HepG2 (cell line): ENCODE data around the gene THOP1. TPM values are rescaled to one million over a fixed set of nuclear protein-coding genes. Genes with fewer than 3 reads are reported as not detected.
A peak's percentile ranks its signal among the peaks of the same experiment; 100 is the strongest.

Source experiments
- ARID5B ChIP-seq: IDR thresholded peaks from 2 replicates; pipeline ENCODE4 v1.4.0; 2020; ENCODE audit warnings: mild to moderate bottlenecking, missing genetic modification reagents
- ATF2 ChIP-seq: sonication (generic); formaldehyde crosslinking; IDR thresholded peaks from 2 replicates; pipeline ENCODE4 v1.4.0; 2020; ENCODE audit warnings: missing genetic modification reagents
- ATF5 ChIP-seq: sonication (generic); formaldehyde crosslinking; IDR thresholded peaks from 2 replicates; pipeline ENCODE4 v1.4.0; 2020; ENCODE audit warnings: mild to moderate bottlenecking, low read depth, missing genetic modification reagents
- DMAP1 ChIP-seq: IDR thresholded peaks from 2 replicates; pipeline ENCODE4 v1.6.1; 2016
- FOXO1 ChIP-seq: sonication (generic); formaldehyde crosslinking; IDR thresholded peaks from 2 replicates; pipeline ENCODE4 v1.4.0; 2020; ENCODE audit warnings: missing genetic modification reagents
- GLMP ChIP-seq: sonication (generic); formaldehyde crosslinking; IDR thresholded peaks from 2 replicates; pipeline ENCODE4 v1.9.0; 2021; ENCODE audit warnings: missing genetic modification reagents, mild to moderate bottlenecking, borderline replicate concordance
- HNF4G ChIP-seq, 2 experiments: sonication (generic) in 1 of 2; formaldehyde crosslinking in 1 of 2; IDR thresholded peaks; 2 replicates each; pipeline versions ENCODE4 v1.4.0 to v1.6.1; 2011 to 2020; ENCODE audit warnings: borderline replicate concordance in 2 of 2, low read depth in 2 of 2, mild to moderate bottlenecking in 2 of 2, low read length in 1 of 2, missing genetic modification reagents in 1 of 2, moderate library complexity in 1 of 2
- IRF1 ChIP-seq: sonication (generic); formaldehyde crosslinking; IDR thresholded peaks from 2 replicates; pipeline ENCODE4 v1.4.0; 2020; ENCODE audit warnings: low read depth, mild to moderate bottlenecking, missing genetic modification reagents
- RFX3 ChIP-seq: IDR thresholded peaks from 2 replicates; pipeline ENCODE4 v1.6.1; 2016; ENCODE audit warnings: missing biosample characterization, missing genetic modification reagents
- SALL1 ChIP-seq: sonication (generic); formaldehyde crosslinking; IDR thresholded peaks from 2 replicates; pipeline ENCODE4 v1.8.0; 2022; ENCODE audit warnings: mild to moderate bottlenecking, missing genetic modification reagents
- SOX13 ChIP-seq, 3 experiments: fragments of 450-650 bp in 1 of 3; sonication (generic) in 1 of 3; formaldehyde crosslinking in 1 of 3; IDR thresholded peaks in 2 of 3; conservative IDR thresholded peaks in 1 of 3; 2 replicates each; pipeline versions ENCODE4 v1.5.0 to v1.6.1; 2016 to 2020; ENCODE audit warnings: antibody characterized with exemption in 1 of 3, mild to moderate bottlenecking in 1 of 3, missing compliant biosample characterization in 1 of 3, missing genetic modification reagents in 1 of 3, moderate library complexity in 1 of 3
- TFE3 ChIP-seq: IDR thresholded peaks from 2 replicates; pipeline ENCODE4 v1.6.1; 2016
- THAP11 ChIP-seq: IDR thresholded peaks from 2 replicates; pipeline ENCODE4 v1.6.1; 2016; ENCODE audit warnings: missing biosample characterization, missing genetic modification reagents
- ZFAT ChIP-seq: sonication (generic); formaldehyde crosslinking; conservative IDR thresholded peaks from 2 replicates; pipeline ENCODE4 v1.8.1; 2023; ENCODE audit warnings: missing genetic modification reagents, inconsistent platforms
- ZNF556 ChIP-seq: sonication (generic); formaldehyde crosslinking; IDR thresholded peaks from 2 replicates; pipeline ENCODE4 v1.4.0; 2020; ENCODE audit warnings: mild to moderate bottlenecking, missing genetic modification reagents, borderline replicate concordance
- ZNF740 ChIP-seq: sonication (generic); formaldehyde crosslinking; IDR thresholded peaks from 2 replicates; pipeline ENCODE4 v1.4.0; 2020; ENCODE audit warnings: missing genetic modification reagents
- ZZZ3 ChIP-seq: sonication (generic); formaldehyde crosslinking; IDR thresholded peaks from 2 replicates; pipeline ENCODE4 v1.4.0; 2020; ENCODE audit warnings: missing genetic modification reagents, mild to moderate bottlenecking, borderline replicate concordance
- polyA plus RNA-seq, 8 experiments: library from polyadenylated mRNA; depleted of rRNA in 3 of 8; stranded (reverse) in 7 of 8; unstranded in 1 of 8; fragments of >200 nt; fragmentation: Illumina TruSeq in 4 of 8; extraction: Trizol in 4 of 8; gene quantifications; 2 replicates each; pipeline versions ENCODE4 v1.2.1 to v1.2.3, GENCODE V29; 2011 to 2016; ENCODE audit warnings: low read depth in 4 of 8, missing spikeins in 1 of 8, mixed read lengths in 1 of 8; ENCODE audit not compliant: insufficient read depth in 1 of 8
- total RNA-seq, 5 experiments: library from RNA; depleted of rRNA; stranded (reverse); fragments of >200 nt; fragmentation: Illumina TruSeq; extraction: Trizol; gene quantifications; 2 replicates each; pipeline ENCODE4 v1.2.3, GENCODE V29; 2016; ENCODE audit warnings: low read depth in 1 of 5

THOP1 gene
- total and polyA plus RNA-seq, 2 of the 13 experiments (the other 11 are each of a cell fraction or from before 2014, with no cell fraction given) = 74.4 to 116 TPM

GRCh38 chr19:2739602-2740313, 45.5 kb upstream of the THOP1 start, which contains the start of gene SLC39A3 (continued):
- TF ChIP-seq ARID5B (CRISPR knock-in tag) (peak; percentile 84), RFX3 (CRISPR knock-in tag) (peak; percentile 44; the same call in 1 of the 2 replicates), FOXO1 (CRISPR knock-in tag) (peak; percentile 90), GLMP (CRISPR knock-in tag) (no peak), SALL1 (CRISPR knock-in tag) (peak; percentile 99), THAP11 (CRISPR knock-in tag) (peak; percentile 95), ZZZ3 (no peak), IRF1 (no peak; the same call in 1 of the 2 replicates), ZNF740 (no peak), DMAP1 (CRISPR knock-in tag) (peak; percentile 49; the same call in 1 of the 2 replicates), ATF5 (CRISPR knock-in tag) (peak; percentile 87; the same call in 1 of the 2 replicates), ZFAT (no peak), ATF2 (CRISPR knock-in tag) (peak; percentile 94), HNF4G (IDR thresholded peaks at IDR 0.05; ENCODE audit: borderline replicate concordance, low read depth, low read length) (no peak; the same call in 1 of the 2 replicates), HNF4G (CRISPR knock-in tag; IDR thresholded peaks at IDR 0.05; ENCODE audit: borderline replicate concordance, low read depth) (peak; percentile 9; the same call in 1 of the 2 replicates), SOX13 (IDR thresholded peaks at IDR 0.05) (no peak), SOX13 (CRISPR knock-in tag; conservative IDR thresholded peaks at IDR 0.05 in 1 of 2, IDR thresholded peaks at IDR 0.05 in 1 of 2) (peak in 1 of 2 experiments; percentile 72; a peak in 2 of 4 replicates), TFE3 (CRISPR knock-in tag) (peak; percentile 94), ZNF556 (peak; percentile 97)
